ENCODE results near the gene PLA2G4E.
A peak's percentile ranks its signal among the peaks of the same experiment; 100 is the strongest.

Gene PLA2G4E, protein sequence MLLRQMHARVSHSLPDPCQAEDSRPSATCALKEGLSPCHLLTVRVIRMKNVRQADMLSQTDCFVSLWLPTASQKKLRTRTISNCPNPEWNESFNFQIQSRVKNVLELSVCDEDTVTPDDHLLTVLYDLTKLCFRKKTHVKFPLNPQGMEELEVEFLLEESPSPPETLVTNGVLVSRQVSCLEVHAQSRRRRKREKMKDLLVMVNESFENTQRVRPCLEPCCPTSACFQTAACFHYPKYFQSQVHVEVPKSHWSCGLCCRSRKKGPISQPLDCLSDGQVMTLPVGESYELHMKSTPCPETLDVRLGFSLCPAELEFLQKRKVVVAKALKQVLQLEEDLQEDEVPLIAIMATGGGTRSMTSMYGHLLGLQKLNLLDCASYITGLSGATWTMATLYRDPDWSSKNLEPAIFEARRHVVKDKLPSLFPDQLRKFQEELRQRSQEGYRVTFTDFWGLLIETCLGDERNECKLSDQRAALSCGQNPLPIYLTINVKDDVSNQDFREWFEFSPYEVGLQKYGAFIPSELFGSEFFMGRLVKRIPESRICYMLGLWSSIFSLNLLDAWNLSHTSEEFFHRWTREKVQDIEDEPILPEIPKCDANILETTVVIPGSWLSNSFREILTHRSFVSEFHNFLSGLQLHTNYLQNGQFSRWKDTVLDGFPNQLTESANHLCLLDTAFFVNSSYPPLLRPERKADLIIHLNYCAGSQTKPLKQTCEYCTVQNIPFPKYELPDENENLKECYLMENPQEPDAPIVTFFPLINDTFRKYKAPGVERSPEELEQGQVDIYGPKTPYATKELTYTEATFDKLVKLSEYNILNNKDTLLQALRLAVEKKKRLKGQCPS
- 0 reads per million in 2 experiments for total RNA-seq

DNA sequence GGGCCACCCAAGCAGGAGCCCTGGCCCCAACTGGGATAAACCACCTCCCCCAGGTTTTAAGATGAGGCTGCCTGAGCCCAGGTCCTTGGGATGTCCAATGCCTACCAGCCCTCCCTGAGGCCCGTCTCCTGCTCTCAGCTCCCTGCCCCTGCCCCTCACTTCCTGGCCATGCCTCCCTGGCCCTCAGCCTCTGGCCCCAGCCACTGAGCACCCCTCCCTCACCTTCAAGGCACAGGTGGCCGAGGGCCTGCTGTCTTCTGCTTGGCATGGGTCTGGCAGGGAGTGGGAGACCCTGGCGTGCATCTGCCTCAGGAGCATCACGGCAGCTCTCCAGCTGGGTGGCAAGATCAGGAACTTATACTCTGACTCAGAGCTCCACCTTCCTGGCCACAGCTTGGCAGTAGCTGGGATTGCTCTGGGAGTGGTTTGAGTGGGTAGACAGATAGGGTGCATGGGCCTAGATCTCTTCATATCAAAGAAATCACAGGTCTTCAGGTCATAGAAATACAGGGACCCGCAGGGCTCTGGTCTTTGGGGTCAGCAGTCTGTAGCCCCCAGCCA, at the start of gene PLA2G4E:
Gene PLA2G4E (minus strand): TSS at position 330 of the 561 bp plus-strand sequence. CDS start 12 bp downstream, at position 318.
- no peak for DNase-seq (ENCODE audit: low read depth)

DNA sequence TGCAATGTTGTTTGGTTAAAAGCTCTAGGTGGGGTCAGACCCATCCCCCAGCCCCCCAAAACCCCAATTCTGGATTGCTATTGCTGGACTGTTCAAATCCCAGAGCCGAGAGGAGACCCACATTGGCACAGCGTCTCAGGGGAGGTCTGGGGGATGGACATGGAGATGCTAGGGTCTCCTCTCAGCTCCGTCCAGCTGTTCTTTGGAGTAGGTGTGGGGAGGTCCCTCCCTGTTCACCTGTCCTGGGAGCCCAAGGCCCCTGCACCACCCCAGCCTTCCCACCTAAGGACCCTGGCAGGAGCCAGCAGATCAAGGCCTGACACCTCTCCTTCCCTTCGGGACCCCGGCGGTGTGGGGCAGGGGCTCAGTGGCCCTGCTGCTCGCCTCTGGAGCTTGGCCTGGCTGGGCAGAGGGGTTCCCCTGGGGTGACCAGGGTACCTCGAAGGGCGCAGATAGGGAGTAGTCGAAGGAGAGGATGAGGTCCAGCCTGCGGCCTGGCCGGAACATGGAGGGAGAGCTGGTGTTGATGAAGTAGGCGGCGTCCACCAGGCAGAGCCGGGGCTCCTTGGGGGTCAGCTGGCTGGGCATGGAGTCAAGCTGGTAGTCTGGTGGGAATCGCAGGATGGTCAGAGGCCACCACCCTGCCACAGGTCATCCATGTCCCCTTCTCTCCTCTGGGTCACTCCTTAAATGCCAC, 49.6 kb upstream of the PLA2G4E start:
- DNase-seq (ENCODE audit: low read depth): no peak

DNA sequence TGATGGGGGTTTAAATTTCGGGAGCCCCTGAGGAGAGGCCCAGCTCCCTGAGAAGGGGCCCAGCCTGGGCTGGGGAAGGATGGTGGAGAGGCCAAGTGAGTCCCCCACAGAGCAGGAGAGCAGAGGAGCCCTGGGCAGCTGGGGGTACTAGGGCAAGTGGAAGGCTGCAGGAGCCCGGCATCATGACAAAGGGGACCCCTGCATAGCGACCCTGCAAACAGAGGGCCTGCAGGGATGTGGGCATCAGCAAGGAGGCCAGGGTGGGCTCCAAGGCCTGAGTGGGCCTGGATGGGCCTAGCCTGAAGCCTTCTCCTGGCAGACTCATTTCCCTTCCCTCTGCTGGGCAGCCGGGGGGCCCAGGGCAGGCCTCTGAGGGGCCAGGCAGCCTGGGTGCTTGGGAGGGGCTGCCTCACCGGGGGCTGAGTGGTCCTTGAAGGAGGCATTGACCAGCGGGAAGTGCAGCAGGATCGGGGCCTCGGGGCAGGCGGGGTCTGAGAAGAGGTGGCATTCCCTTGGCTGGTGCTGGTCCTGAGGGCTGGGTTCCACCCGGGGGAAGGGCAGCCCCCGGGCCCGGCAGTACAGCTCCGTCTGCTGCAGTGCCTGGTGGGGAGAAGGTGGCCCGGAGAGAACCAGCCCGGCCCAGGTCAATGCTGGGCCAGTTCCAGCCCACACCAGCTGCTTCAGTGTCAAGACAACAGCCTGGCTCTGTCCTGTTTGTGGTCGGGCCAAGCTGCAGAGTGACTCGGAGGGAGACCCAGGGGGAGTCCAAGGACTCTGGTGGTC, 48.8 kb upstream of the PLA2G4E start:
- no peak for DNase-seq (ENCODE audit: low read depth)

DNA sequence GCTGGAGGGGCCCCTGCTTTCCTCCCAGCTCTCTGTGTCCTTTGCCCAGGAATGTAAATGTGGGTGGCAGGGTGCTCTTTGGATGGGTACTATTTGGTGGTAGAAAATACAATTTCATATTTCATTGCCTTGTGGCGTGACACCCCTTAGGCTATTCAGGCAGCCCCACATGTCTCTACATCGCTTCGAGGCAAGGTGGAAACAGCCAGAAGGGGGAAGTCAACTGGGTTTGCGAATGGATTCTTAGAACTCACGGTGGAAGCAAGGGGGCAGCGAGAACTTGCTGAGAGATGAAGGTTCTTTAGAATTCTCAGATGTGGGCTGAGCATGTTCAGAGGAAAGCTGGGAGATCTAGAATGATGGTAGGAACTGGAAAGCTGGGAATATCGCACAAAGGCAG, 48.2 kb upstream of the PLA2G4E start:
- no peak for DNase-seq (ENCODE audit: low read depth)

DNA sequence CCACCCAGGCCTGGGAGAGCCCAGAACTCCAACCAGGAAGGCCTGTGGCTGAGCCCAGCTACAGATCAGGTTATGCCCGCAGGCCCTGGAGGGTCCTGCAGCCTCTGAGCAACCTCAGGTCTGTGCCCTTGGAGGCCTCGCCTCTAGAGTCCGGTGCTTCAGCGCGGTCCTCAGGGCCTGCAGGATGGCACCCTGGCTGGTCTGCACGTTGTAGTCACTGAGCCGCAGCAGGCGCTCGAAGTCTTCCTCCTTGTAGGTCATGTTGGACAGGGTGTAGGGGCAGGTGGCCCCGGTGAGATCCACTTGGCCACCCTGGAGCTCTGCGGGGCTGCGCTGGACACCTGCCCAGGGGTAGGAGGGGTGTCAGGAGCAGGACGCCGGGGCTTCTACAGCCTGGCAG, 47.8 kb upstream of the PLA2G4E start:
- no peak for DNase-seq (ENCODE audit: low read depth)

DNA sequence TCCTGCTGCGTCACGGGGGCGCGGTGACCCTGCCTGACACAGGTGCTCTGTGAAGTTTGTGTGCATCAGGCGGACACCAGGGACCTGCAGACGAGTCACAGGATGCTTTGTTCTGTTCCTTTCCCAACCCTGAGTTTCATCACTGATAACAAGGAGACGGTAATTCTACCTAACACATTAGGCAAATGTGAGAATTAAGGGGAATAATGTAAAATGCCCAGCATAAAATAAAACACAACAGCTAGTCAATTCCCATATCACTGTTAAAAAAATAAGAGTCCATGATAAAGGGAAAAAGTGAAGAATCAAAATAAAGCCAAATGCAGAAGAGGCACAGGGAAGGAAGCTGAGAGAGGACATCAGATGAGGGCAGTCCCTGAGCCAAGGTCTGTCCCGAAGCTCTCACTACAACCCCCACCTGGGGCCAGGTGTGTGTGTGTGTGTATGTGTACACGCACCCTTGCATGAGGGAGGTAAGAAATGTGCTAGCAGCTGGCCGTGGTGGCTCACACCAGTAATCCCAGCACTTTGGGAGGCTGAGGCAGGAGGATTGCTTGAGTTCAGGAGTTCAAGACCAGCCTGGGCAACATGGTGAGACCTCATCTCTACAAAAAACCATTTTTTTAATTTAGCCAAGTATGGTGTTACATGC, 46.0 kb upstream of the PLA2G4E start:
- no peak for DNase-seq (ENCODE audit: low read depth)

DNA sequence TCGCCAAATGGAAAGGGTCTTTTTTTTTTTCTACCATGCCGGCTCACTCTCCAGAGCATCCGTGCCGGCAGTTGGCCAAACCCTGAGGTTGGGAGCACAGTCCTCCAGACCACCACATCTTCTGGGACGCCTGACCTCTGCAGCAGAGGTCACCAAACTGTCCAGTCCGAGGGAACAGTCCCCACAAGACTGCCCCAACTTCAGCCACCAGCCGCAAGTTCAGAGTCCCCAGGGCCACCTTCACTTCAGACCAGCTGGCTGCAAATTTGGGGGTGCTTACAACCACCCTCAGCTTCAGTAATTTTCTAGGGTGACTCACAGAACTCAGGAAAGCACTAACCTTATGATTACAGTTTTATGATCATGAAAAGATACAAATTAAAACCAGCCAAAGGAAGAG, 44.6 kb upstream of the PLA2G4E start:
- no peak for DNase-seq (ENCODE audit: low read depth)

DNA sequence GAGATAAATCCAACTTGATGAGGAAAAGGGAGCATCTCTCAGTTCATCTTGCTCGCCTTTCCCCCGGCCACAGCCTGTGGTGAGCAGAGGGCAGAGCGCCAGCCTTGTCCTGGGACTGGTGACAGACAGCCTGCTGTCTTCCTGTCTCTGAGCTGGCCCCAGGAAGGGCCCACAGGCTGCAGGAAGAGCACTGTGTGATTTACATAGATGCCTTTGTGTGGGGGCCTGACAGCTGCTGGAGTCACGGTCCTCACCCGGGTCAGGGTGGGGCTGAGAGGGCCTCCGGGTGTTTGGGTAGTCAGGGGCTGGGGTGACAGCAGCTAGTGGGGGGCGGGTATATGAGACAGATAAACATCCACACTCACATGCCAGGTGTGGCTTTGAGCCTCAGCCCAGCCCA, 44.2 kb upstream of the PLA2G4E start:
- DNase-seq (ENCODE audit: low read depth): no peak

DNA sequence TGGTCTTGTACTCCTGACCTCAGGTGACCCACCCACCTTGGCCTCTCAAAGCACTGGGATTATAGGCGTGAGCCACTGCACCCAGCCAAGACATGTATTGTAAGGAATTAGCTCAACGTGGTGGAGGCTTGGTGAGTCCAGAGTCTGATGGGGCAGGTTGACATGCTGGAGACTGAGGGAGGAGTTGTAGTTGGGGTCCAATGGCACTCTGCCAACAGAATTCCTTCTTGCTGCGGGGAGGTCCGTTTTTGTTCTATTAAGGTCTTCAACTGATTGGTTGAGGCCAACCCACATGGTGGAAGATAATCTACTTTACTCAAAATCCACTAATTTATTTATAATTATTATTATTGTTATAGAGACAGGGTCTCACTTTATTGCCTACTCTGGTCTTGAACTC, 43.4 kb upstream of the PLA2G4E start:
- DNase-seq (ENCODE audit: low read depth): no peak

DNA sequence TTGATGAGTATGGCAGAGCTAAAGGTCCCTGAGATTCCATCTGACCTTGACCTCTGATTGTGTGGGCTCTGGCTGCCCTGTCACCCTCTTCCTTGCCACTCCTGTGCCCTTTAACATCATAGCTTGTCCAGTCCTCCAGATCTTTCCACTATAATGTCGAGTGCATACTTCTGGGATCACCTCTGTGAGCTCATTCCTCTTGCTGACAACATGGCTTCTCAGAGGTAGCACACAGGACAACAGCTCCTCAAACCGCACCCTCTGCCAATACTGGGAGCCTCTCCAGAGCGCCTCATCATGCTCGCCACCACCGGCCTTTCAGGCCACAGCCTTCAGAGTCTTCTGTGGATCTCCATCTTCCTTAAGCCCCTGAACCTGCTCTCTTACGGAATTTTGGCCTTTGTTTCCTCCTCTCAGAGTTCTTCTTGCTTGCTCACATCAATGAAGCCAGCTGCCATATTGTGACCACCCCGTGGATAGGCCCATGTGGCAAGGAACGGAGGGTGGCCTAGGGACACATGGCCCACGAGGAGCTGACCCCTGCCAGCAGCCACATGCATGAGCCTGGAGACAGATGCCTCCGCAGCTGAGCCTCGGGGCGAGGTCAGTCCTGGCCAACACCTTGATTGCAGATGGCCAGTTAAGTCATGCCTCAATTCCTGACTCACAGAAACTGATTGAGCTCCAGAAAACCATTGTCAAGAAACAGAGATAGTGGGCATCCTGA, 42.4 kb upstream of the PLA2G4E start:
- DNase-seq (ENCODE audit: low read depth): no peak

DNA sequence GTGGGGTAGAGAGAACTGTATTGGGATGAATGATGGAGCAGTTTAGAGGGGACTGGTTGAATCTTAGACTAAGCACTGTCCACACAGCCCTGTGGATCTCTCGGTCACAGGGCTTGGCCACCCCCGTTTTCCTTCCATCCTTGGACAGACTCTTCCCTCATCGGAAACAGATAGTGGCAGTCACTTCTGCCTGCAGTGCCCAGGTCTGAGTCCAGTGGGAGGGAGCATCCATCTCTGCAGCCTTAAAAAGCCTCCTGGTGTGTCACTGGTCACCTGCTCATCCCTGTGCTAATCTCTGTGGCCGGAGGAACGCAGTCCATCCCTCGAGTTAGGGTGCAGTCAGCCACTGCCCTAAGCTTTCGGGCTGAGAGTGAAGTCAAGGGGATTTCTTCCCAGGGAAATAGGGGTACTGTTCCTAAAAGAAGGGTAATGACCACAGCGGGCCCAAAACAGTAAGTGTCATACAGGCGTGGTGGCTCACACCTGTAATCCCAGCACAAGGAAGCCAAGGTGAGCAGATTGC, 41.5 kb upstream of the PLA2G4E start:
- DNase-seq (ENCODE audit: low read depth): no peak

DNA sequence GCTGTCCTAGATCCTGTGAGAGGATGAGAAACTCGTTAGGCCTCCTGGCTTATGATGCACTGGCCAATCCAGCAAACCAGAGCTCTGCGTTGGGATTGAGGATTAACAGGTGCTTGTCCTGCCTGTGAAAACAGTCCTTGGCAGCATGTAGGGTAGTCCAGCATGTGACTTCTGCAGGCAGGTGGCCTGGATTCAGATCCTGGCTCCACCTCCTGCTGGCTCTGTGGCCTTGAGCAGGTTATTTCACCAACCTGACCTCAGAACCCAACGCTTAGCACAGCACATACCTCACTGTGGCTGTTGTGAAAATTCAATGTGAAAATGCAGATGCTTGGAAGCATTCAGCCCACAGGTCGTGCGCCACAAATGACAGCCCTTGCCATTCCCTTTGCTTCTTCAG, 40.0 kb upstream of the PLA2G4E start:
- no peak for DNase-seq (ENCODE audit: low read depth)

DNA sequence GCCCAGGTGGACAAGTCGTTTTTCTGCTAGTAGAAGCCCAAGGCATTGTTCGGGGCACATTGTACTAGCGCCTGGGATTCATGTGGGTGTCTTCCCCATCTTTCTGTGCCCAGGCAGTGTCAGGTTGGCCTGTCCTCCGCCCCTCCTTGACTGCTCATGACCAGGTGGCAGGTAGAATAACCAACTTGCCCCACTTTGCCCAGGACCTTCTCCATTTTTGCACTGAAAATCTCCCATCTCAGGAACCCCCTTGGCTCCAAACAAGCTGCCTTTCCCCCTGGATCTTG, 39.6 kb upstream of the PLA2G4E start:
- no peak for DNase-seq (ENCODE audit: low read depth)

DNA sequence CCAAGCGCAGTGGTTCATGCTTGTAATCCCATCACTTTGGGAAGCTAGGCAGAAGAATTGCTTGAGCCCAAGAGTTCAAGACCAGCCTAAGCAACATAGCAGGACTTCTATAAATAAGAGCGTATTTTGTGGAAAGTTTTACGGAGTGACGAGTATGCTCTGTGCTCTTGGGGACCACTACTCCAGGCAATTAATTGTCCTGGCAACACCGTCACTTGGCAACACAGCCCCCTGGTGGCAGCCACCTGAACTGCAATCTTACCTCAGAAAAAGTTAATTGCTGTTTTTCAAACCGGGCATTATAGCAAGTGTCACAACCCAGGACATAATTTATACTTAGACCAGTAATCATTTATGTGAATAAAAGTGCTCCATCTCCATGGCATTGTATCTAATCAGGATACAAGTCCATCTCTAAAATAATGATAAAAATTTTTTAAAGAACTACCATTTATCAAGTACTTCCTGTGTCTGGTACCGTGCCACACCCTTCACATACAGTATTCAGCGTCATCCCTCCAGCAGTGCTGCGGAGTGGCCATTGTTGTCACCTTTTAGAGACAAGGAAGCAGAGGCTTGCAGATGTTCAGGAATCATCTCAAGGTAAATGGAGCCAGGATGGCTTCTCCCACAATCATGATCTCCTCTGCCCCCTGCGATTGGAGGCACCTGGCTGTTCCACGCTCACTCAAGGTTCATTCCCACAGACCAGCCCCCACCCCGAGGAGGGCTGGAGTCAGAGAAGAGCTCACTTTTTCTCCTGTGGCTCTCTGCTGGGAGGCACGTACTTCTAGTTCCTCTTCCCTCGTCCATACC, 39.0 kb upstream of the PLA2G4E start:
- peak; percentile 51 for DNase-seq (ENCODE audit: low read depth)

DNA sequence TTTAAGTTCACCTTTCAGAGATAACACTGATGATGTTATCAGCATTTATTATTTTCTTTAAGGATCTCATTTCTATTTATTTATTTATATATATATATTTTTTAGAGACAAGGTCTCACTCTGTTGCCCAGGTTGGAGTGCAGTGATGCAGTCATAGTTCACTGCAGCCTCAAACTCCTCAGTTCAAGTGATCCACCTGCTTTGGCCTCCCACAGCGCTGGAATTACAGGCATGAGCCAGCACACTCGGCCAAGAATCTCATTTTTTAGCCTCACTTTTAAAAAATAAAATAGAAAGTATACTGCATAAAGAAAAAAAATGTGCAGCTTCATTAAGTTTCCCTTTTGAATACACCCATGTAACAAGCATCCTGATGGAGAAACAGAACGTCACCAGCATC, 37.9 kb upstream of the PLA2G4E start:
- DNase-seq (ENCODE audit: low read depth): no peak

DNA sequence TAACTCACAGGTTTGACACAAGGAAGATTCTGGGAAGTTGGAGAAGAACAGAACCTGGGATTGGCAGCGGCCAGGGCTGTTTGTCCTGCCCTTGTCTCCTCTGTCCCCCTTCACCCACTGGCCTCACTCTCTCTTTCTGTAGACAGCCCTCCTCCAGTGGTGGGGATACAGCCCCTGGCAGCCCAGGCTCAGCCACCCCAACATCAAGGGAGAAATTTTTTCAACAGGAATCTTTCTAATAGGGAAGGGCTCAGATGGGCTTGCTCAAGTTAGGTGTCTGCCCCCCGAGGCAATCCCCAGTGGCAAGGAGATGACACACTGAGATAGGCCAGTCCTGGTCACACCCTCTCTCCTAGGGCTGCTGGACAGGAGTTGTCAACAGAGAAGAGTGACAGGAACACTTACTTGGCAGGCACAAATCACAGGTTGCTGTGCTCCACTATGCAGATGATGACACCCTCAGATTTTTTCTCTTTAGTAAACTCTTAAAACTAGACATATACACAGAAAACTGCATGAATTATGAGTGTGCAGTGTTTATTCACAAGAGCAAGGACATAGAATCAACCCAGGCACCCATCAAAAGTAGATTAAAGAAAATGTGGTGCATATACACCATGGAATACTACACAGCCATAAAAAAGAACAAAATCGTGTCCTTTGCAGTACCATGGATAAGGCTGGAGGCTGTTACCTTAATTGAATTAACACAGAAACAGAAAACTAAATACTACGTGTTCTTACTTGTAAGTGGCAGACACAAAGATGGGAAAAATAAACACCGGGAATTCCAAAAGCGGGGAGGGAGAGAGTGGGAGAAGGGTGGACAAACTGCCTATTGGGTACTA, 37.2 kb upstream of the PLA2G4E start:
- DNase-seq (ENCODE audit: low read depth): no peak

DNA sequence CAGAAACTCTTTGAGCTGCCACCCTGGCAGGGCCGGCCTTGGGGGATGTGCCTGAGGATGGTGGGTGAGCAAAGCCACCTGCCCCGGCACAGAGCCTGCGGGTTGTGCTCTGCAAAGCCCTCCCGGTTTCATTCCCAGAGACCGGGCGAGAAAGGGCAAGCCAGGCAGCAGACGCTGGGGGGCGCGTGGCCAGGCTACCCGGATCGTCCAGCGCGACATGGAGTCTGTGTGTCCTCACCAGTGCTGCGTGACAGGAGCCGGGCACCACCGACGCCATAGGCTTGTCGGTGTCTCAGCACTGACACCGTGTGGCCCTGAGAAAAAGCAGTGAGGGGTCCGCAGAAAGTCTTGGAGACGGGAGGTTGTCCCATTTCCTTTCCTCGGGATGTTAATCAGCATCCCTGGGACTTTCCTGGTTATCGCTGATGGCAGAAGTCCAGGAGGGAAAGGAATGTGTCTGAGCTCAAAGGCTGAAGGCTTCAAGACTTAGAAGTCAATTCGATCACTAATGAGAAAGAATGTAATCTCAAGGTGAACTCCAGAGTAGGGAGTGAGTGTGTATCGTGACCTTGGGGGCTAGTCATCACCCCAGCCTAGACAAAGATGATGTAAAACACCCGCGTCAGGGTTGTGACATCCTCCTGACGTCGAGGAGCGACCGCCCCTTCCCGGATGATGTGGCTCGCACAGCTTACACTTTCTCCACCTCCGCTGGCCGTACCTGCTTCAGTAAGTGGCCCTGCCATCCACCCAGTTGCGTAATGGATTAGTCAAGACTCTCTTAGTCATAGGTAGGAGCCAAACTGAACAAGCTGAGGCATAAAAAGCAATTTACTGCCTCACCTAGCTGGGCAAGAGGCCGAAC, 36.3 kb upstream of the PLA2G4E start:
- peak; percentile 27 for DNase-seq (ENCODE audit: low read depth)

Data from T follicular helper cell (primary cell).